ENCODE results near the gene FAM131A. TPM values are rescaled to one million over a fixed set of nuclear protein-coding genes. Genes with fewer than 3 reads are reported as not detected.
A peak's percentile ranks its signal among the peaks of the same experiment; 100 is the strongest.

FAM131A gene
- total RNA-seq (ENCODE audit: unreplicated experiment) = 51.4 TPM
- long read RNA-seq, transcript FAM131A-202 (6 exons, 2,421 nt) = major isoform, 6 of 16 reads
- long read RNA-seq, partial matches to known transcripts = 1 of 16 reads
- long read RNA-seq, other reads (novel, unspliced or antisense) = 7 of 16 reads

GRCh38 chr3:184337399-184337714, at the start of gene FAM131A:
FAM131A (plus strand) TSS chr3:184337600; CDS start chr3:184337631, 31 bp downstream.
- Mint-ChIP-seq H3K36me3 (ENCODE audit: unreplicated experiment) (no peaks in the 10 kb centered on the region), H3K27ac (ENCODE audit: unreplicated experiment) (peak within 1 kb of the TSS; percentile 95), H3K27me3 (ENCODE audit: unreplicated experiment) (peaks cover 16% of the 10 kb centered on the region), H3K9me3 (ENCODE audit: unreplicated experiment) (peaks cover 19% of the 10 kb centered on the region), H3K4me1 (ENCODE audit: low read depth, unreplicated experiment) (peaks cover 28% of the 10 kb centered on the region), H3K4me3 (ENCODE audit: unreplicated experiment) (peak within 1 kb of the TSS; percentile 94)
- DNase-seq = no peak
- TF ChIP-seq CTCF (IDR thresholded peaks at IDR 0.05; ENCODE audit: partially characterized antibody, unreplicated experiment) = no peak

- peak; percentile 77 for DNase-seq
- peak; percentile 65 for TF ChIP-seq CTCF (IDR thresholded peaks at IDR 0.05; ENCODE audit: partially characterized antibody, unreplicated experiment)
- Mint-ChIP-seq H3K4me1 (ENCODE audit: low read depth, unreplicated experiment) (peaks cover 4% of the 10 kb centered on the region), H3K4me3 (ENCODE audit: unreplicated experiment) (no peak overlapping the region), H3K9me3 (ENCODE audit: unreplicated experiment) (peaks cover 4% of the 10 kb centered on the region), H3K36me3 (ENCODE audit: unreplicated experiment) (no peaks in the 10 kb centered on the region), H3K27ac (ENCODE audit: unreplicated experiment) (no peak overlapping the region), H3K27me3 (ENCODE audit: unreplicated experiment) (peaks cover 9% of the 10 kb centered on the region)
Observed at GRCh38 chr3:184289426-184289938, 47.9 kb upstream of the FAM131A start.

- no peaks in the 10 kb centered on the region for H3K4me1 Mint-ChIP-seq (ENCODE audit: low read depth, unreplicated experiment)
- peak overlapping the region; percentile 56 for H3K4me3 Mint-ChIP-seq (ENCODE audit: unreplicated experiment)
- no peak overlapping the region for H3K27ac Mint-ChIP-seq (ENCODE audit: unreplicated experiment)
- no peak for TF ChIP-seq CTCF (IDR thresholded peaks at IDR 0.05; ENCODE audit: partially characterized antibody, unreplicated experiment)
- H3K9me3 Mint-ChIP-seq (ENCODE audit: unreplicated experiment) = peaks cover 4% of the 10 kb centered on the region
- no peak for DNase-seq
- H3K36me3 Mint-ChIP-seq (ENCODE audit: unreplicated experiment) = no peaks in the 10 kb centered on the region
- peaks cover 9% of the 10 kb centered on the region for H3K27me3 Mint-ChIP-seq (ENCODE audit: unreplicated experiment)
Observed at GRCh38 chr3:184290331-184290730, 47.1 kb upstream of the FAM131A start.

- Mint-ChIP-seq H3K27me3 (ENCODE audit: unreplicated experiment) (peaks cover 6% of the 10 kb centered on the region), H3K4me1 (ENCODE audit: low read depth, unreplicated experiment) (no peaks in the 10 kb centered on the region), H3K27ac (ENCODE audit: unreplicated experiment) (no peak overlapping the region), H3K9me3 (ENCODE audit: unreplicated experiment) (peaks cover 4% of the 10 kb centered on the region), H3K36me3 (ENCODE audit: unreplicated experiment) (no peaks in the 10 kb centered on the region), H3K4me3 (ENCODE audit: unreplicated experiment) (no peak overlapping the region)
- no peak for TF ChIP-seq CTCF (IDR thresholded peaks at IDR 0.05; ENCODE audit: partially characterized antibody, unreplicated experiment)
- no peak for DNase-seq
Observed at GRCh38 chr3:184291044-184291737, 46.2 kb upstream of the FAM131A start.

All from glutamatergic neuron (in vitro differentiated cells).